Measurements from ENCODE around the gene ZNF248.

GRCh38 chr10:37855636-37856035 lies 1.8 kb downstream of the ZNF248 start:
- TF ChIP-seq CTCF (IDR thresholded peaks at IDR 0.05), result no peak
- TF ChIP-seq POLR2A (IDR thresholded peaks at IDR 0.05), result no peak
